Astrocyte of the cerebellum (primary cell): ENCODE results near the gene IL22.

Experiments
- DNase-seq: peaks from one replicate; pipeline ENCODE4 v3.0.0-alpha.2; 2011; ENCODE audit warnings: low read depth
- H3K4me3 ChIP-seq: 2 replicates; pipeline ENCODE4 v1.5.1; 2011; ENCODE audit warnings: mild to moderate bottlenecking, low read depth, low read length, moderate library complexity
- CTCF ChIP-seq: IDR thresholded peaks from 2 replicates; pipeline ENCODE4 v1.5.1; 2012; ENCODE audit warnings: low read length, low read depth, moderate library complexity, mild to moderate bottlenecking; ENCODE audit errors: missing control alignments
- in situ Hi-C: cut with HindIII; loops from 2 replicates; pipeline ENCODE4 v1.10.0; 2017; ENCODE audit warnings: low sequenced_read_pairs

Gene IL22

DNA sequence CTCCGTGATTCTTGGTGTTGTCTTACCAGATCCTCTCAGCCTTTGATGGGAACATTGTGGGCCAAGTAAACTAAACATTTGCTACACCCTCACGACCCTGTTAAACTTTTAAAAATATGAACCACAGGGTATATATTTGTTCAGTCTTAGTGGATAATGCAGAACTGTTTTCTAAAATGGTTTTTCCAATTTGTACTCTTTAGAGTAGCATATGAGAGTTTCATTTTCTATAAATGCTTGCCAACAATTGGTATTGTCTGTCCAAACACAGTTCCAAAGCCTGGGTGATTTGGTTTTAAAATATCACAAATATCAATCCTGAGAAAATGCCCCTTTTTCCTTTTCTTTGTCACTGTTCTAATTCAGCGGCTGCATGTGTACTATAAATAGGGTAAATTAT lies 6.7 kb upstream of the IL22 start:
- no peak for DNase-seq
- no peak overlapping the region for H3K4me3 ChIP-seq
- TF ChIP-seq CTCF: no peak
- in situ Hi-C loops: no loop called here

DNA sequence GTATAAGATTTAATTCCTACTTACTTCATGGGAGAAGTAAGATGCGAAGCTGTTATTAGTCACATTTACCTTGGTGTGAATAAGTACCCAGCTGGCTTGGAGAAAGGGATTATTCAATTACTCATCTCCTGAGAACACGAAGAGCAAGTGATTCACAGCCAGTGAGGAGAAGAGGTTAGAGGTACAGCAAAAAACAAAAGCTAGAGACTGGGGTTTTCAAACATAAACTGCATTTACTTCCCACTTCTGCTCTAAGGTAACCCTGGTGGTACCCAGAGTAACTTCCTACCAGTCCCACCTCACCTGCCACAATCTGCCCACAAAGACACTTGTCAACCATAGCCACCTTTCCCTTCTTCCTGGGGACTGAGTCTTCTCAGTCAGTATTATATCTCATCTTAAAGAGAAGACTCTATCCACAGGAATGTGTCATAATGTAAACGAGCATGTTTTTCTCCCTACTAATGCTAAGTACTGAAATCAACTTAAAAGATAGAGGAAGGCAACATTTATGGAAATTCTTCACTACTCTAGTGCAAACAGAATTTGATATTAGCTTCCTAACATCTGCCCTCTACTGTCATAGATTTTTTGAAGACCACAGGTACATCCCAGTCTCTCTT lies 6.0 kb upstream of the IL22 start:
- no peak for TF ChIP-seq CTCF
- H3K4me3 ChIP-seq: no peak overlapping the region
- DNase-seq: peak; percentile 64
- in situ Hi-C loops: no loop called here

DNA sequence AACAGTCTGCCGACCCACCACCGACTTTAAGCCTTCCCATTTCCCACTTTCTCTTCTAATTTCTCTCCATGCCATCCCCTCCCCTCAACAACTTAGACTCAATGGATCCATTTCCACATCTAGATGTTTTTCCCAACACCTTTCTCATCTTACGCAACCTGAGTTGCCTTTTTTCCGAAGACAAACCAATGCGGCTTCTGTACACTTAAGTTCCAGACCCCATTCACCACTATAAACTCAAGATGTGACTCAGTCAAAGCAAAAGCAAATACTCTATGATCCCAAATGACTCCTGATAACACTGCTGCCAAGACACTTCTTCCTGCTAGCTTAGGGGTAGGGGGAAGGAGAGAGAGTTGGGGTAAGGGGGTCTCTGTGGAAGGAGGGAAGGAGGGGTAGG lies 1.3 kb downstream of the IL22 start:
- no peak for TF ChIP-seq CTCF
- DNase-seq: no peak
- H3K4me3 ChIP-seq: no peak overlapping the region
- in situ Hi-C loops: no loop called here

- no peak for DNase-seq
Observed at GRCh38 chr12:68250454-68250853, 3.0 kb downstream of the IL22 start.

GRCh38 chr12:68247785-68248184 lies 5.6 kb downstream of the IL22 start:
- no peak for TF ChIP-seq CTCF
- DNase-seq: no peak
- no peak overlapping the region for H3K4me3 ChIP-seq
- in situ Hi-C loops: no loop called here

More at GRCh38 chr12:68250454-68250853, 3.0 kb downstream of the IL22 start:
- TF ChIP-seq CTCF: no peak
- H3K4me3 ChIP-seq: no peak overlapping the region
- in situ Hi-C loops: no loop called here

- in situ Hi-C loops: no loop called here
- H3K4me3 ChIP-seq: no peak overlapping the region
- no peak for DNase-seq
- TF ChIP-seq CTCF: no peak
Observed at GRCh38 chr12:68246350-68246749, 7.1 kb downstream of the IL22 start.
